Nephron (organoid): ENCODE measurements around the gene CRIP2.

Experiments
- H3K27ac Mint-ChIP-seq, 3 experiments: 2 replicates each; pipeline ENCODE4 v1.8.0; 2020; ENCODE audit warnings: mixed read lengths in 3 of 3, mild to moderate bottlenecking in 2 of 3, moderate library complexity in 1 of 3
- H3K27me3 Mint-ChIP-seq: 2 replicates; pipeline ENCODE4 v1.8.0; 2021; ENCODE audit warnings: low read depth, mild to moderate bottlenecking, moderate library complexity, mixed read lengths
- H3K36me3 Mint-ChIP-seq: 2 replicates; pipeline ENCODE4 v1.8.0; 2020; ENCODE audit warnings: low read depth, mixed read lengths
- H3K4me1 Mint-ChIP-seq: 2 replicates; pipeline ENCODE4 v1.8.0; 2020; ENCODE audit warnings: mixed read lengths
- H3K4me3 Mint-ChIP-seq, 3 experiments: 2 replicates each; pipeline ENCODE4 v1.8.0; 2020; ENCODE audit warnings: mild to moderate bottlenecking in 3 of 3, mixed read lengths in 3 of 3, moderate library complexity in 2 of 3
- H3K9me3 Mint-ChIP-seq: 2 replicates; pipeline ENCODE4 v1.8.0; 2020; ENCODE audit warnings: mixed read lengths
- CTCF ChIP-seq, 3 experiments: fragments of 200-600 bp; sonication (generic); IDR thresholded peaks; one replicate each; pipeline ENCODE4 v1.5.0; 2021; ENCODE audit warnings: antibody characterized with exemption in 3 of 3; ENCODE audit not compliant: unreplicated experiment in 3 of 3

Gene CRIP2

GRCh38 chr14:105527826-105528585, 53.4 kb downstream of the CRIP2 start:
- Mint-ChIP-seq H3K36me3 (no peaks in the 10 kb centered on the region), H3K4me1 (no peaks in the 10 kb centered on the region), H3K27ac (peak overlapping the region in 1 of 3 experiments; percentile 68), H3K4me3 (peak overlapping the region; percentile 78 to 85 (median 80)), H3K9me3 (no peaks in the 10 kb centered on the region), H3K27me3 (peaks cover 28% of the 10 kb centered on the region)
- peak; percentile 80 to 92 (median 88) for TF ChIP-seq CTCF (IDR thresholded peaks at IDR 0.05; ENCODE audit: unreplicated experiment in 3 of 3)

GRCh38 chr14:105528586-105529318, 54.1 kb downstream of the CRIP2 start:
- Mint-ChIP-seq H3K27ac (no peak overlapping the region), H3K4me1 (no peaks in the 10 kb centered on the region), H3K4me3 (peak overlapping the region; percentile 60 to 67 (median 60)), H3K9me3 (no peaks in the 10 kb centered on the region), H3K27me3 (peaks cover 20% of the 10 kb centered on the region), H3K36me3 (no peaks in the 10 kb centered on the region)
- TF ChIP-seq CTCF (IDR thresholded peaks at IDR 0.05; ENCODE audit: unreplicated experiment in 3 of 3): peak in 1 of 3 experiments; percentile 35

GRCh38 chr14:105529319-105529568, 54.6 kb downstream of the CRIP2 start:
- TF ChIP-seq CTCF (IDR thresholded peaks at IDR 0.05; ENCODE audit: unreplicated experiment in 3 of 3): no peak

More at GRCh38 chr14:105529319-105529568, 54.6 kb downstream of the CRIP2 start:
- Mint-ChIP-seq H3K4me1 (peaks cover 5% of the 10 kb centered on the region), H3K27ac (no peak overlapping the region), H3K36me3 (no peaks in the 10 kb centered on the region), H3K4me3 (peak overlapping the region; percentile 60 to 67 (median 60)), H3K27me3 (peaks cover 17% of the 10 kb centered on the region), H3K9me3 (no peaks in the 10 kb centered on the region)
